HG03139 (cell line): ENCODE results near the gene OR2G3.

Experiments used
- ATAC-seq: cut with Tn5 transposase; IDR thresholded peaks from one replicate; pipeline ENCODE4 v1.9.1; 2021; ENCODE audit not compliant: unreplicated experiment

Gene OR2G3

DNA sequence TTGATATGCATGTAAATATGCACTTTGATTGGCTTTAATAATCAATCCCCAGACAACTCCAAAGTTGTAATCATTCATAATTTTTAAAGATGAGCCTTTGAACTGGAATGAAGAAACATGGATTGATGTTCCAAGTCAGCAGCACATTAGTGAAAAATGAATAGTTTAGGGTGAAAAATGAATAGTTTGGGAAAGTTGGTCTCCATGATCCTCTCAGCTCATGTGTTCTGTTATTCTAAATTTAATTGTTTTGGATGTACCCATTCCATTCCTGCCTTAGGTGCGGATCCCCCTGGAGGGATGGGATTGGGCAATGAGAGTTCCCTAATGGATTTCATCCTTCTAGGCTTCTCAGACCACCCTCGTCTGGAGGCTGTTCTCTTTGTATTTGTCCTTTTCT is at the start of gene OR2G3:
Gene OR2G3, plus strand, starts transcription at position 301 of the 400 bp plus-strand sequence. Its CDS starts 0 bp downstream, at position 301.
- no peak for ATAC-seq

DNA sequence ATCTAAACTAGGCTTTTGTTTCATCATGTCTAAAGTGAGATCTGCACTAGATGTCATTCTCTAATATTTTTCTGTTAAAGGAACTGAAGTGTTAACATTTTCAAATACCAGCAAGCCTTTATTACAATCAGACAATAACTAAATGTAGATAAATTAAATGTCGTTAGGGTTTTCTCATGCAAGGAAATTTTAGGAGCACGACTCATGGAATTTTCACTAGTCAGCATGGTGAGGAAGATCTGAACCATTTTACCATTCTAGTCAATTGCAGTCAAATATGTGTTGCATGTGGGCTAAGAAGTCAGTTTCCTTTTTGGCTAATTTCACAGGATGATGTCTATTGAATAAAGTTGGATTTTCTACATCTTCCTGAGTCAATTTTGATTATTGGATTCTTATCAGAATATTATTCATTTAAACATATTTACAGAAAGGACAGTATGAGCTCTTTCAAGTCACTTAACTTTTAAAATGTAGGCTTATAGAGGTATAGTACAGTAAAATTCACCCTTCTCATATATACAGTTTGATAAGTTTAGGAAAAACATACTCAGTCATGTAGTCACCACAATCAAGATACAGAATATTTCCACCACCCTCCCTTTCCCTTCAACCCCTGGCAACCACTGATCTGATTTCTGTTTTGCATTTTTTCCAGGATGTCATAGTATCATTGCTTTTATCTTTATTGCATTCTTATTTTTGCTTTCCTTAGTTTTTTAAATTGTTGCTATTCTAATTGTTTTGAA is 47.3 kb upstream of the OR2G3 start:
- no peak for ATAC-seq

DNA sequence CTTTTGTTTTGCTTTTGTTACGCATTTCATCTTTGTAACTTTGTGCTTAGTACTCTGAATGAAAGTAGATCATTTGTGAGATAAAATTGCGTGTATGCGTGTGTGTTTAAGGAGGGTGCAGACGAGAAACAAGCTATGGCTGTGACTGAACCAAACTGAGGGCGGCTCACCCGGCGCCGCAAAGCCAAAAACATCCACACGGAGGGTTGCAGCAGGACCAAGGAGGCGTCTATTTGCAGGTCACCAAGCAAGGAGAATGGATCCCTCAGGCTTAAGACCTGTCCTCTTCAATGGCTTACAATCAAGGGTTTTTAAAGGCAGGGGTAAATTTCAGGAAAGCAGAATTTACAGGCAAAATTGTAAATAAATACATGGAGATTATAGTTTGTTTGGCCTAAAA is 43.7 kb upstream of the OR2G3 start:
- ATAC-seq, result no peak

DNA sequence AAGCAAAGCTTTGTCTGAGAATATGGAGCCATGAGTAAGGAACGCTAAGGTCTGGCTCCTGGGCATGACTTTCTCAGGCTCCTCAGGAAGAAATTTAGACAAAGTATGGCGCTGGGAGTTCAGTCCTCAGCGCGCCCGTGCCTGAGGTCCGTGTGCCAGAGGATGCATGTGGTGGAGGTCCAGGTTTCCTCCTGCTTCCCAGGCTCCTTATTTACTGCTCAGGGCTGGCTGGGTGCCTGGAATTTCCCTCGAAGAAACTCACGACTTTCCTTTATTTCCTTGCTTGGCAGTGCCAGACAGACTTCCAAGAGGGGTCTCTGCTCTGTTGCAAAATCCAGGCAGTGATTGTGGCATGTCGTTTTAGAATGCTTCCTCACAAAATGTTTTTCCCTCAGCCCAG is 43.2 kb upstream of the OR2G3 start:
- no peak for ATAC-seq

DNA sequence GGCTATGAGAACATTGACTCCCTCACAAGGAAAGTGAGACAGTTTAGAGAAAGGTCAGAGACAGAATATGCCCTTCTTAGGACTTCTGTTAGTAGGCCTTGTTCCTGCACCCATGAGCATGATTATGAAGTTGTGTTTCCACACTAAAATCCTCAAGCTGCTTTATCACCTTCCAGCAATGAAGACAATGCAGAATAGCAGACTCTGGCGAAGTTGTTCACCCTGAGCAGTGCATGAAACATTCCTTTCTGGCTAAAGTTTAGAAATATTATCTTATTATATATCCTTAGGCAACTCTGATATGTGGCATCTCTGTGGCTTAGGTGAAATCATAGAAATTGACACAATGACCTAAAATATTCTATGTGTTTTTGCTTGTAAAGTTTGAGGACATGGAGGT is 31.1 kb upstream of the OR2G3 start:
- ATAC-seq, result no peak

DNA sequence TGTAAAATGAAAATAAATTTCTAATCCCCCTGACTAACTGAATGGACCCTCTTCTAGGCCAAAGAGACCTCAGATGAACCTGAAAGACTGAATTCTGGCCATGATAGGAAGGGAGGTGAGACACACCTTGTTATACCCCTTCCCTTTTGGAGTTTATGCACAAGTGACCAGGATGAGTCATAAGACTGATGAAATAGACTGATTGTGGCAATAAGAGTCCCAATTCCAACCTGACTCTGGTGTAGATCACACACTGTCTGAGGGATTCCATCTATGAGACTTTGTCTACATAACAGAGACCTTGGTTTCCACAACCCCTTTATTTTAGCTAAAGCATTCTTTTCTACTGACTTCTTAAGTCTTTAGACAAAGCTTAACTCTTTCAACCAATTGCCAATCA is 30.7 kb upstream of the OR2G3 start:
- ATAC-seq, result no peak

DNA sequence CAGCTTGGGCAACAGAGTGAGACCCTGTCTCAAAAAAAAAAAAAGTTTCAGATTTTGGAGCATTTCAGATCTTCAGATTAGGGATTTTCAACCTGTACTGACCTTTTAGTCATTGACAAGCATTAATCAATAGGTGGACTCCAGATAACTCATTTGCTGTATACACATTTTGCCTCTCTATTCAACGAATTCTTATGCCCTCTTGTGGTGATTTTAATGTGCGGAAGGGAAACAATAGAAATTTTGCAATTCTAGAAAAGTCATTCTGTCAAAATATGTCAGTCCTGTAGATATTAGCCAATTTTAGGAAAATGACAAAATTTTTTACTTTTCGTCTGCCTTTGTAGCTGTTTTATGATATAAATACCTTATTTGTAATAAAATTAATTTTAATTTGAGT is 28.9 kb upstream of the OR2G3 start:
- ATAC-seq, result no peak

DNA sequence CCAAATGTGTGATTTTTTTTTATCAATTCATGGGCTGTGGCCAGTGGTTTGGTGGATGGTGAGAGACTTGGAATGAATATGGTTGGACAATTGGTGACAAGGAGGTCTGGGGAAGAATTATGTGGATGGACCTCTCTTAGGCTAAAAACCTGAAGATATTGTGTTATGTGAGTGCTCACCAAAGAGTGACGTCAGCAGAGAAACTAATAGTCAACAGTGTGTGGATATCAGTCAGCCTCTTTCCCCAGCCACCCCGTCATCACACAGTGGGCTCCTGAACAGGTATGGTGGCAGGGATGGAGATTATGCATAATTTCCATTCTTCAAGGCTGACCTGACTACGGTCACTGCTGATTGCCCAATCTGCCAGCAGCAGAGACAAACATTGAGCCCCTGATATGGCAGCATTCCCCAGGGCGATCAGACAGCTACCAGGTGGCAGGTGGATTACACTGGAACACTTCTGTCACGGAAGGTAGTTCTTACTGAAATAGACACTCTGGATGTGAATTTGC is 26.4 kb upstream of the OR2G3 start:
- no peak for ATAC-seq

DNA sequence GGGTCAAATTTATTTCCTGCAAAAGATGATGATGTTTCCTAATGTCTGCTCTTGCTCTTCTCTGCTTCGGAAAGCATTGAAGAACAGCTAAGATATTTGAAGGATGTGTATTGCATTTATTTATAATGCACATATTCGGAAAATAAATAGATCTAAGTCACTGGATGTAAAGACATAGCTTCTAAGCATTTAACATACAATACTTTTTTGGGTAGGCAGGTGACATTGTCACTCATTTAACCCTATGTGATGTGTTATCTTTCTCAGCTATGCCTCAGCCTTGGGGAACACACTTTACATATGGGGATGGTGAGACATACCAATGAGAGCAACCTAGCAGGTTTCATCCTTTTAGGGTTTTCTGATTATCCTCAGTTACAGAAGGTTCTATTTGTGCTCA is 17.3 kb upstream of the OR2G3 start, which contains the start of gene OR2G2:
Gene OR2G2, plus strand, starts transcription at position 301 of the 400 bp plus-strand sequence. Its CDS starts 0 bp downstream, at position 301.
- no peak for ATAC-seq

DNA sequence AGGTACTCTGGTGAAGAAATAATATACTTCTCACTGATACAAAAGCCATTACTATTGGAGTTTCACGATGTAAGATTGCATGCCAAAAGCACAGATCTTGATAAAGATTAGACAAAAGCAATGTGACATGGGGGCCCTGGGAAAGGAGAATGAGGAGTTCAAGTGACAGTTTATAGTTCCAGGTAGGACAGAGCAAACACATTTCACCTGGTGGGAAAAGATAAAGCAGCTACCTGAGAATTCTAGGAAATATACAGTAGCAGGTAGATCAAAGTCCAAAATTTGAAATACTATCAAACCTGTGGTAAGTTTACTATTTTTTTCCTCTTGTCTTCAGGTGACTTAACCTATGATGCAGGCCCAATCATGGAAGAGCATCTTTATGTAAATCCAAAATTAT is 8.0 kb downstream of the OR2G3 start:
- ATAC-seq, result no peak

DNA sequence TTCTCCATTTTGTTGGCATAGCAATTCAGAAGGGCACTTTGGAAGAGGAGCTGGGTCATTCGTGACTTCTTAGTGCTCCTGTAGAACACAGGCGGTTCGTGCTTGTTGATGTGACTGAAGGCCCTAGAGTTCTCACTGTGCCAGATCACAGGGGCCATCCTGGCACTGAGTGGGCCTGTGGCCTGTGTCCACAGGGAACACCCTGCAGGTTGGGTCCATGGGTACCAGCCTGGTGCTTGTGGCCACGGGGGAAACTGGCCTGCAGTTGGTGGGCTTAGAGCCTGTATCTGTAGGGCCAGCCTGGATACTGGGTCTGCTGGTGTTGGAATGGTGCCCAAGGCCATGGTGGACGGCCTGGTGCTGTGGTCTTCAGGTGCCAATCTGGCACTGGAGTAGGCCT is 9.2 kb downstream of the OR2G3 start:
- no peak for ATAC-seq

DNA sequence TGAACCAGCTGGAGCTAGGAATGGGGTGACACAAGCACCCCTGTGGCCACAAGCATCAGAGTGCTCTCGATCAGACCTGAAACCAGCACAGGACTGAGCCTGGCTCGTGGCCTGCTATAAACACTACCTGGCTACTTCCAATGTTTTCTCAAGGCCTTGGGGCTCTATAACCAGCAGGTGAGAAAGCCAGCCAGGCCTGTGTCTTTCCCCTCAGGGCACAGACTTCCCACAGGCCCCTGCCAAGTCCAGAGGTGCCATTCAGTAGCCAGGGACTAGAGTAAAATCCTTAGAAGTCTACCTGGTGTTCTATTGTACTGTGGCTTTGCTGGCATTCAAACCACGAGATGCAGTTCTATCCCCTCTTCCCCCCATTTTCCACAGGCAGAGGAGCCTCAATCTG is 22.6 kb downstream of the OR2G3 start:
- ATAC-seq, result no peak

DNA sequence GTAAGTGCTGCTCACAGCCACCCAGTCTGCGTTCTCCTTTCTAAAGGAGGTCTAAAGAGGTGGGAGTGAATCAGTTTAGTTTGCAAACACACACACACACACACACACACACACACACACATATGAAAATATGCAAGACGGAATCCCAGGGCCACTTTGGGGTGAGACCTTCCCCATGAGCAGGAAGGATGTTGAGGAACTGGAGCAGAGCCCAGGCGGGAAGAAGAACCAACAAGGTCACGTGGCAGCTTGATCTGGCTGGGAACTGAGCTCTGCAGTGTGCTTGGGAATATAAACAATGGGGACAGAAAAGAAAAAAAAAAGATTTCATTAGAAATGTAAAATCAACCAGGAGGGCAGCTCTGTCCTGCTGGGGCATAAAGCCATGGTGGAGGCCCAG is 32.6 kb downstream of the OR2G3 start:
- ATAC-seq, result no peak

DNA sequence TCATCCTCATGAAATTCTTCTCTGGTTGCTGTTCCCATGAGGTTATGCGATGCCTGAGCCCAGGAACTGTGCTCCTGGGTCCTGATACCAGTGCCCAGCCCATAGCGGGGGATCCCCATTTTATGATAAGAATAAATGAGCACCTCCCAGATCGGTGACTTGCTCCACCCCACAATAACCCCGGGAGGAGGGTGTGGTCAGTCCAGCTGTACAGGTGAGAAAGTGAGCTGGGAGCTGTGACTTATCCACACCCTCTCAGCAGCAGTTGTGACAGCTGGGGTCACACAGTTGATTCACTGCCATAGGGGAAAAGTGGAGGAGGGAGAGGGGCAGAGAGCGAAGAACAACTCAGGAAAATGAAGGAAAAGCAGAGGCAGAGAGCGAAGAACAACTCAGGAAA is 33.4 kb downstream of the OR2G3 start:
- no peak for ATAC-seq

DNA sequence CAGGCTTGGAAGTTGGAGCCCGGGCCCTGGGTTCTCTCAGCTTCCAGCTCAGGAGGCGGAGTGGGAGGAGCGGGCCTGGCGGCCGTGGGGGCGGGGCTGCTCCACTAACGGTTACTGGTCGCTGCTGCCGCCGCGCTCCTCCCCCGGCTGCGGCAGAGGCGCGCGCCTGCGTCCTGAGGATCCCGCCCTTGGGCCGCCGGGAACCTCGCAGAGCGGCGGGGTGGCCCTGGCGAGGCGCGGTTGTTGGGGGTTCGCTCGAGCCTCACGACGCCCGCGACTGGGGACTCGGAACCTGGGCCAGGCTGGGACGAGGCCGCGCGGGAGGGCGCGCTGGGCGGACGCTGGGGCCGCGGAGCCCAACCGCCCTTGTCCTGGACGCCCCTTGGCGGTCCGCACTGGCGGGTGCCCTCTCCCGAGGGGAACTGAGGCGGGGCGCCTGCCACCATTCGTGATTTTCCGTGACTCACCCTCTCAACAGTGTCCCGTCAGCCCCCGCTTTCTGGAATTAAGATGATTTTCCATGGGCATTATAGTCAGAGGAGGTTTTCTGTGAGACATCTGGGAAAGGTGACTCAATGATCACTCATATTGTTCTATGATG is 34.1 kb downstream of the OR2G3 start:
- ATAC-seq, result no peak

DNA sequence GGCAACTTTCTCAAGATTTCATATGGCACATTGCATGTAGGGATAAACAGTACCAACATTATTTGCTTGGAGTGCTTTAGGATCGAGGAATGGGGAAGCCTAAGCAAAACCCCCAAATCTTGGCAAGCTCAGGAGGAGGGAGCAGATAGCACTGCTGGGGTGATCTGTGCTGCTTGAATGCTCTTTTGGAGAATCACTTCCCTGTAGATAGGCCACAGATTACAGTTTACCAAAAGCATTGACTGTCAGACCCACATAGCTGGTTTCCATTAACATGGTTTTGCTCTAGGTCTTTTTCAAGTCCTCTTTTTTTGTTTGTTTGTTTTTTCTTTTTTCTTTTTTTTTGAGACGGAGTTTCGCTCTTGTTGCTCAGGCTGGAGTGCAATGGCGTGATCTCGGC is 37.4 kb downstream of the OR2G3 start:
- no peak for ATAC-seq

DNA sequence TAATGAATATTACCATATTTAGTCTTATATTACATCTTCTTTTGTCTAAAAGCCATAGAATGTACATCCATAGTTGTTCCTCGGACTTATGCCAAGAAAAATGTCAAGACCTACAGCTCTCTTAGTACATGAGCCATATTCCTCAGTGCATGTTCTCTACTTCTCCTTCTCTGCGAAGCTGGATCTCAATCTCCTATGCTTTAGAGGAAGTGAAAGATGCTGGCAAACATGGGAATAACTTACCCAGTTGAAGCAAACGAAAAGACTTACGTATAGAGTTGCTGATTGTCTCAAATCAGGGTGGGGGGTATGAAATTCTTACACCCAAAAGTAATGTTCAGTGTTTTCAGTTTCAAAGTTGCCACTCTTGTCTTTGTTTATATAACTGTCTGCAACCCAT is 41.5 kb downstream of the OR2G3 start:
- no peak for ATAC-seq

DNA sequence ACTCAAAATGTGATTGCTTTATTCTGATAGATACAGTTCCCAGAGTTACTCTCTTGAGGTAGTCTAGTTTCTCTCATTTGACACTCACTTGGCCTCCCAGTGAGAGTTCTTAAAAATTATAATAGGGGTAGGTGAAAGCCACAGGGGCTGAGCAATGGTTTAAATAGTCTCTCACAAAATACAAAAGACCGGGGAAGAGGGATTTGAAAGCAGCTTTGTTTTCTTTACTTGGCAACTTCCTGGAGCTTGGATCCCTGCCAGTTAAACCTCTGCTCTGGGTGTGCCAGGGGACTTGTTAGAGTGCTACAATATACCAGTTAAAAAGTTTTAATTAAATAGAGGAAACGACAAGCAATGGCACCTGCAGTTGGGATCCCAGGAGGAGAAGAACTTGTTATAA is 42.5 kb downstream of the OR2G3 start:
- ATAC-seq, result no peak

DNA sequence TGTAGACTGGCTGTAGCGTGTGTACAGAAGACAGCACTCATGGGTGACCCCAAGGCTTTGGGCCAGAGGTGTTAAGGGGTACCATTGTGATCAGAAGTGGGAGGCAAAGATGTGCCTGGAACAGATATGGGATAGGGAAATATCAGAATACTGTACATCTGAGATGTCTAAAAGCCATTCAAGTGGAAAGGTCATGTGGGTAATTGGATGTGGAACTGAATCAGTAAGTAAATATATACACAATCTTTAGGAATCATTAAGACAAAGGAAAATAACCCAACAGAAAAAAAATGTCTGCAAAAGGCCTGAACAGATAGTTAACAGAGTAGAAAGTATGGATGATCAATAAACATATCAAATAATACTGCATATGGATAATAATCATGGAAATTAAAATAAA is 47.7 kb downstream of the OR2G3 start:
- no peak for ATAC-seq
